Islet of Langerhans (tissue), 1 donor: ENCODE measurements around the gene NELL1.

Source experiments
- FAIRE-seq: peaks from one replicate; lab custom pipeline; 2011; peaks lifted over from hg19 to GRCh38; lab: Jason Lieb, UNC

The NELL1 gene

GRCh38 chr11:20973940-20974559, 304.7 kb downstream of the NELL1 start:
- no peak for FAIRE-seq

- no peak for FAIRE-seq
Measured at GRCh38 chr11:20980736-20981135, 311.4 kb downstream of the NELL1 start.

- FAIRE-seq = no peak
Measured at GRCh38 chr11:20990447-20990846, 321.1 kb downstream of the NELL1 start.

GRCh38 chr11:20991471-20991870, 322.1 kb downstream of the NELL1 start:
- FAIRE-seq = no peak

- FAIRE-seq = no peak
Measured at GRCh38 chr11:21007297-21007696, 337.9 kb downstream of the NELL1 start.

- FAIRE-seq = no peak
Measured at GRCh38 chr11:21018248-21018647, 348.9 kb downstream of the NELL1 start.

GRCh38 chr11:21026685-21027084, 357.3 kb downstream of the NELL1 start:
- no peak for FAIRE-seq

- FAIRE-seq = no peak
Measured at GRCh38 chr11:21037850-21038249, 368.5 kb downstream of the NELL1 start.

- no peak for FAIRE-seq
Measured at GRCh38 chr11:21038801-21039200, 369.4 kb downstream of the NELL1 start.

GRCh38 chr11:21040630-21041029, 371.2 kb downstream of the NELL1 start:
- no peak for FAIRE-seq

GRCh38 chr11:21048626-21049025, 379.2 kb downstream of the NELL1 start:
- no peak for FAIRE-seq

GRCh38 chr11:21053466-21053865, 384.1 kb downstream of the NELL1 start:
- no peak for FAIRE-seq

GRCh38 chr11:21056644-21057043, 387.3 kb downstream of the NELL1 start:
- FAIRE-seq = peak; percentile 66

- no peak for FAIRE-seq
Measured at GRCh38 chr11:21059879-21060278, 390.5 kb downstream of the NELL1 start.

GRCh38 chr11:21066030-21066429, 396.6 kb downstream of the NELL1 start:
- no peak for FAIRE-seq

GRCh38 chr11:21068886-21069285, 399.5 kb downstream of the NELL1 start:
- FAIRE-seq = no peak

GRCh38 chr11:21069909-21070308, 400.5 kb downstream of the NELL1 start:
- no peak for FAIRE-seq

- FAIRE-seq = no peak
Measured at GRCh38 chr11:21072558-21072957, 403.2 kb downstream of the NELL1 start.

GRCh38 chr11:21082853-21083252, 413.5 kb downstream of the NELL1 start:
- FAIRE-seq = no peak

GRCh38 chr11:21088930-21089329, 419.5 kb downstream of the NELL1 start:
- no peak for FAIRE-seq

GRCh38 chr11:21104641-21105040, 435.3 kb downstream of the NELL1 start:
- no peak for FAIRE-seq

GRCh38 chr11:21105196-21105917, 436.0 kb downstream of the NELL1 start:
- FAIRE-seq = no peak

- FAIRE-seq = no peak
Measured at GRCh38 chr11:21109341-21109740, 440.0 kb downstream of the NELL1 start.

GRCh38 chr11:21110415-21110814, 441.0 kb downstream of the NELL1 start:
- no peak for FAIRE-seq
